ENCODE data around the gene NCK2.

GRCh38 chr2:105803773-105804172 lies 59.1 kb downstream of the NCK2 start:
- TF ChIP-seq JUN (IDR thresholded peaks at IDR 0.05), result no peak
- no peak for TF ChIP-seq BCL3 (IDR thresholded peaks at IDR 0.05)
- no peak for TF ChIP-seq SREBF2 (IDR thresholded peaks at IDR 0.05)
- TF ChIP-seq SMC3 (IDR thresholded peaks at IDR 0.05), result no peak
- no peak for TF ChIP-seq REST (IDR thresholded peaks at IDR 0.05)
- no peak for TF ChIP-seq CTCF (IDR thresholded peaks at IDR 0.05)
- no peak for TF ChIP-seq BHLHE40 (IDR thresholded peaks at IDR 0.05; ENCODE audit: low read depth, low read length)
- TF ChIP-seq EP300 (IDR thresholded peaks at IDR 0.05), result no peak
- TF ChIP-seq CEBPB (IDR thresholded peaks at IDR 0.05), result no peak
- no peak for TF ChIP-seq PBX3 (IDR thresholded peaks at IDR 0.05)
- no peak for TF ChIP-seq POLR2A (IDR thresholded peaks at IDR 0.05; ENCODE audit: low read length)

All from A549 (cell line).